WTC11 (cell line): ENCODE measurements around the gene HBQ1. TPM values are rescaled to one million over a fixed set of nuclear protein-coding genes. Genes with fewer than 3 reads are reported as not detected.

Source experiments
- ATAC-seq: fragments of 200-7000 bp; cut with Tn5 transposase; 2 replicates; pipeline ENCODE4 v1.10.0; 2021; ENCODE audit warnings: mild to moderate bottlenecking, moderate library complexity
- CTCF ChIA-PET: fragments of 300-600 bp; sonication (Branson Sonifier 250); formaldehyde crosslinking; loops from one replicate; lab custom pipeline; 2021; ENCODE audit warnings: antibody characterized with exemption; lab: Charles Lee
- POLR2A ChIA-PET: fragments of 350-600 bp; sonication (Branson Sonifier 250); formaldehyde crosslinking; loops from one replicate; lab custom pipeline; 2021; ENCODE audit warnings: antibody characterized with exemption; lab: Charles Lee
- DNase-seq: peaks from one replicate; pipeline ENCODE4 v3.0.0; 2021; ENCODE audit warnings: low spot score
- H3K27ac Mint-ChIP-seq: 2 replicates; pipeline ENCODE4 v1.8.0; 2021; ENCODE audit warnings: mixed read lengths
- H3K27me3 Mint-ChIP-seq: 2 replicates; pipeline ENCODE4 v1.8.0; 2021; ENCODE audit warnings: low read depth, mild to moderate bottlenecking, moderate library complexity, mixed read lengths
- H3K36me3 Mint-ChIP-seq: 2 replicates; pipeline ENCODE4 v1.8.0; 2021; ENCODE audit warnings: mixed read lengths
- H3K4me1 Mint-ChIP-seq: 2 replicates; pipeline ENCODE4 v1.8.0; 2022; ENCODE audit warnings: mixed read lengths
- H3K4me3 Mint-ChIP-seq: 2 replicates; pipeline ENCODE4 v1.8.0; 2021; ENCODE audit warnings: mild to moderate bottlenecking, moderate library complexity, mixed read lengths
- H3K9me3 Mint-ChIP-seq: 2 replicates; pipeline ENCODE4 v1.8.0; 2021; ENCODE audit warnings: mixed read lengths
- ATF1 ChIP-seq: sonication (generic); formaldehyde crosslinking; IDR thresholded peaks from 2 replicates; pipeline ENCODE4 v1.8.1; 2023; ENCODE audit warnings: mild to moderate bottlenecking, moderate library complexity, missing genetic modification reagents
- E2F1 ChIP-seq: sonication (generic); formaldehyde crosslinking; IDR thresholded peaks from 2 replicates; pipeline ENCODE4 v1.8.0; 2022; ENCODE audit warnings: mild to moderate bottlenecking, missing genetic modification reagents
- E2F4 ChIP-seq: sonication (generic); formaldehyde crosslinking; IDR thresholded peaks from 2 replicates; pipeline ENCODE4 v1.8.1; 2022; ENCODE audit warnings: low read depth, mild to moderate bottlenecking, moderate library complexity, missing genetic modification reagents, borderline replicate concordance
- ELF4 ChIP-seq: sonication (generic); formaldehyde crosslinking; IDR thresholded peaks from 2 replicates; pipeline ENCODE4 v1.8.1; 2022; ENCODE audit warnings: low read depth, mild to moderate bottlenecking, moderate library complexity, missing genetic modification reagents
- EMX1 ChIP-seq: fragments of 250-450 bp; sonication (Bioruptor Pico); IDR thresholded peaks from 2 replicates; pipeline ENCODE4 v1.8.0; 2021; ENCODE audit warnings: mild to moderate bottlenecking
- FOXP1 ChIP-seq: sonication (generic); formaldehyde crosslinking; IDR thresholded peaks from 2 replicates; pipeline ENCODE4 v1.8.0; 2022; ENCODE audit warnings: missing genetic modification reagents, mild to moderate bottlenecking, moderate library complexity, borderline replicate concordance
- NR1H2 ChIP-seq: sonication (generic); formaldehyde crosslinking; IDR thresholded peaks from 2 replicates; pipeline ENCODE4 v1.9.0; 2021; ENCODE audit warnings: mild to moderate bottlenecking, moderate library complexity, missing genetic modification reagents
- NR2C2 ChIP-seq: sonication (generic); formaldehyde crosslinking; IDR thresholded peaks from 2 replicates; pipeline ENCODE4 v1.8.0; 2022; ENCODE audit warnings: mild to moderate bottlenecking, missing genetic modification reagents
- OVOL2 ChIP-seq: fragments of 250-450 bp; sonication (Bioruptor Pico); IDR thresholded peaks from 2 replicates; pipeline ENCODE4 v1.9.0; 2021; ENCODE audit warnings: mild to moderate bottlenecking, borderline replicate concordance
- PRDM15 ChIP-seq: sonication (generic); formaldehyde crosslinking; IDR thresholded peaks from 2 replicates; pipeline ENCODE4 v1.8.0; 2022; ENCODE audit warnings: missing genetic modification reagents
- RORB ChIP-seq: fragments of 250-450 bp; sonication (Bioruptor Pico); IDR thresholded peaks from 2 replicates; pipeline ENCODE4 v1.9.0; 2021; ENCODE audit warnings: mild to moderate bottlenecking
- SP1 ChIP-seq: sonication (generic); formaldehyde crosslinking; conservative IDR thresholded peaks from 2 replicates; pipeline ENCODE4 v1.8.1; 2022; ENCODE audit warnings: missing genetic modification reagents
- USF2 ChIP-seq: sonication (generic); formaldehyde crosslinking; IDR thresholded peaks from 2 replicates; pipeline ENCODE4 v1.8.1; 2023; ENCODE audit warnings: mild to moderate bottlenecking, missing genetic modification reagents, moderate library complexity
- ZBTB21 ChIP-seq: sonication (generic); formaldehyde crosslinking; IDR thresholded peaks from 2 replicates; pipeline ENCODE4 v1.8.1; 2023; ENCODE audit warnings: mild to moderate bottlenecking, missing genetic modification reagents, borderline replicate concordance
- ZBTB43 ChIP-seq: sonication (generic); formaldehyde crosslinking; IDR thresholded peaks from 2 replicates; pipeline ENCODE4 v1.8.1; 2023; ENCODE audit warnings: mild to moderate bottlenecking, missing genetic modification reagents
- ZNF281 ChIP-seq: sonication (generic); formaldehyde crosslinking; IDR thresholded peaks from 2 replicates; pipeline ENCODE4 v1.8.0; 2023; ENCODE audit warnings: mild to moderate bottlenecking, missing genetic modification reagents
- ZNF317 ChIP-seq: sonication (generic); formaldehyde crosslinking; IDR thresholded peaks from 2 replicates; pipeline ENCODE4 v1.8.1; 2023; ENCODE audit warnings: low read depth, mild to moderate bottlenecking, moderate library complexity, missing genetic modification reagents, borderline replicate concordance
- ZNF416 ChIP-seq: fragments of 250-450 bp; sonication (Bioruptor Pico); IDR thresholded peaks from 2 replicates; pipeline ENCODE4 v1.9.0; 2021; ENCODE audit warnings: mild to moderate bottlenecking, inconsistent platforms
- ZNF423 ChIP-seq: fragments of 250-450 bp; sonication (Bioruptor Pico); IDR thresholded peaks from 2 replicates; pipeline ENCODE4 v2.1.2; 2022; ENCODE audit warnings: mild to moderate bottlenecking, moderate library complexity
- total RNA-seq: library from RNA; stranded (reverse); gene quantifications from 3 replicates; pipeline ENCODE4 v1.2.3, GENCODE V29; 2021

HBQ1 gene
- total RNA-seq, 1 experiment from 2014 or later: 3.0 TPM

- TF ChIP-seq ZNF281 (CRISPR knock-in tag) (no peak), ZNF317 (CRISPR knock-in tag) (no peak), NR2C2 (CRISPR knock-in tag) (no peak), ZBTB21 (no peak), OVOL2 (CRISPR knock-in tag) (no peak), EMX1 (CRISPR knock-in tag) (no peak), RORB (no peak), ATF1 (CRISPR knock-in tag) (no peak), ZNF416 (CRISPR knock-in tag) (no peak), NR1H2 (CRISPR knock-in tag) (no peak), PRDM15 (CRISPR knock-in tag) (no peak), FOXP1 (CRISPR knock-in tag) (no peak), USF2 (no peak)
- TF ChIP-seq, all 79 proteins: peak for 0
Observed at GRCh38 chr16:146646-147045, 33.6 kb upstream of the HBQ1 start (continued).

GRCh38 chr16:149024-149660, 31.1 kb upstream of the HBQ1 start:
- ChIA-PET CTCF (interaction anchor here (0.8 to 1.6 kb wide), 2 partner anchors 31 to 42 kb away, joined by 5 to 8 read pairs; no protein-coding TSS in a partner anchor), POLR2A (no interaction called here)
- no peak for DNase-seq
- H3K4me1 Mint-ChIP-seq: no peaks in the 10 kb centered on the region
- no peaks in the 10 kb centered on the region for H3K9me3 Mint-ChIP-seq
- no peak overlapping the region for H3K4me3 Mint-ChIP-seq
- H3K27ac Mint-ChIP-seq: no peak overlapping the region
- no peaks in the 10 kb centered on the region for H3K36me3 Mint-ChIP-seq
- peaks cover 65% of the 10 kb centered on the region for H3K27me3 Mint-ChIP-seq
- no peak for ATAC-seq
- TF ChIP-seq ZNF423 (no peak), OVOL2 (CRISPR knock-in tag) (no peak), USF2 (no peak), E2F4 (CRISPR knock-in tag) (no peak), NR1H2 (CRISPR knock-in tag) (no peak), E2F1 (CRISPR knock-in tag) (no peak), ZBTB43 (no peak), ELF4 (CRISPR knock-in tag) (no peak), SP1 (CRISPR knock-in tag) (no peak)
